Uterus (tissue), 2 donors: Measurements from ENCODE around the gene GPRC5D.

Experiments
- CTCF ChIP-seq, 4 experiments: fragments of 200-600 bp in 2 of 4; fragments of 450-650 bp in 2 of 4; sonication (generic) in 2 of 4; IDR thresholded peaks; one replicate each; pipeline ENCODE4 v1.5.1; 2016 to 2019; ENCODE audit warnings: antibody characterized with exemption in 4 of 4, mild to moderate bottlenecking in 2 of 4, moderate library complexity in 1 of 4
- POLR2A ChIP-seq, 2 donors: fragments of 450-650 bp; IDR thresholded peaks; one replicate each; pipeline ENCODE4 v1.6.1; 2016; ENCODE audit warnings: antibody characterized with exemption in 2 of 2, mild to moderate bottlenecking in 1 of 2, moderate library complexity in 1 of 2

GRCh38 chr12:12927211-12928079 lies 24.5 kb downstream of the GPRC5D start:
- TF ChIP-seq CTCF (IDR thresholded peaks at IDR 0.05) (no peak), POLR2A (IDR thresholded peaks at IDR 0.05) (no peak)
